PC-9 (cell line): ENCODE results near the gene CFAP46.

Experiments used
- CTCF ChIP-seq: fragments of 200-600 bp; sonication (generic); conservative IDR thresholded peaks from 2 replicates; pipeline ENCODE4 v1.6.1; 2017; ENCODE audit warnings: mixed run types, antibody characterized with exemption, mild to moderate bottlenecking, moderate library complexity
- EZH2 ChIP-seq: fragments of 200-600 bp; sonication (generic); IDR thresholded peaks from 2 replicates; pipeline ENCODE4 v1.8.0; 2017; ENCODE audit warnings: antibody characterized with exemption, low read depth

DNA sequence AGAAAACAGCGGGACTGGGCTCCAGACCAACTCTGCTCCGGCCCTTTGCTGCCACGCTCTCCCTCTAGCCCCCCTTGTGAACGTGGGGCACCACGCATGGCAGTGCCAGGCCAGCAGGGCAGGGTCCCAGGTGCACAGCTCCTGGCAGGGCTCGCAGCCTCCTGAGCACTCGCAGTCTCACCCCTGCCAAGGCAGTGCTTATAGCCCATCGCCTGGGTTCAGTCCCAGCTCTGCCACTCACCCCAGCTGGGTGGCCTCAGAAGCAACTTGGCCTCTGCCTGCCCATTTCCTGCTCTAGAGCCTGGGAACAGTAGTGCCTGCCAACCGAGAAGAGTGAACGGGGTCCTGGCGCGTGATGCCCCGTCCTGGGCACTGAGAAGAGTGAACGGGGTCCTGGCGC, 36.3 kb downstream of the CFAP46 start:
- TF ChIP-seq CTCF: no peak
- TF ChIP-seq EZH2: no peak
